HG03064 (cell line): ENCODE data around the gene SARDH.

Source experiments
- ATAC-seq: cut with Tn5 transposase; IDR thresholded peaks from one replicate; pipeline ENCODE4 v1.9.1; 2021; ENCODE audit warnings: low read depth; ENCODE audit not compliant: unreplicated experiment

The SARDH gene

GRCh38 chr9:133735931-133736330, 2.2 kb downstream of the SARDH start:
- ATAC-seq: no peak

GRCh38 chr9:133735415-133735775, 2.8 kb downstream of the SARDH start:
- no peak for ATAC-seq

- no peak for ATAC-seq
Measured at GRCh38 chr9:133734590-133735414, 3.4 kb downstream of the SARDH start.

- ATAC-seq: no peak
Measured at GRCh38 chr9:133733796-133734533, 4.2 kb downstream of the SARDH start.

- ATAC-seq: no peak
Measured at GRCh38 chr9:133733421-133733795, 4.7 kb downstream of the SARDH start.

GRCh38 chr9:133732639-133733408, 5.3 kb downstream of the SARDH start:
- no peak for ATAC-seq

- ATAC-seq: no peak
Measured at GRCh38 chr9:133731876-133732638, 6.1 kb downstream of the SARDH start.

GRCh38 chr9:133730994-133731715, 7.0 kb downstream of the SARDH start:
- ATAC-seq: no peak

GRCh38 chr9:133729617-133730281, 8.4 kb downstream of the SARDH start:
- ATAC-seq: no peak

- no peak for ATAC-seq
Measured at GRCh38 chr9:133728856-133729616, 9.1 kb downstream of the SARDH start.

- no peak for ATAC-seq
Measured at GRCh38 chr9:133727876-133728441, 10.2 kb downstream of the SARDH start.

- no peak for ATAC-seq
Measured at GRCh38 chr9:133727277-133727875, 10.8 kb downstream of the SARDH start.

- ATAC-seq: no peak
Measured at GRCh38 chr9:133726401-133727276, 11.5 kb downstream of the SARDH start.

GRCh38 chr9:133725886-133726285, 12.3 kb downstream of the SARDH start:
- ATAC-seq: no peak

- ATAC-seq: no peak
Measured at GRCh38 chr9:133718563-133719315, 19.4 kb downstream of the SARDH start.
